ENCODE results near the gene IGIP. TPM values are rescaled to one million over a fixed set of nuclear protein-coding genes. Genes with fewer than 3 reads are reported as not detected.

Gene IGIP
- total and polyA plus RNA-seq, 4 donors = 2.3 to 11.8 (median 3.7) TPM

DNA sequence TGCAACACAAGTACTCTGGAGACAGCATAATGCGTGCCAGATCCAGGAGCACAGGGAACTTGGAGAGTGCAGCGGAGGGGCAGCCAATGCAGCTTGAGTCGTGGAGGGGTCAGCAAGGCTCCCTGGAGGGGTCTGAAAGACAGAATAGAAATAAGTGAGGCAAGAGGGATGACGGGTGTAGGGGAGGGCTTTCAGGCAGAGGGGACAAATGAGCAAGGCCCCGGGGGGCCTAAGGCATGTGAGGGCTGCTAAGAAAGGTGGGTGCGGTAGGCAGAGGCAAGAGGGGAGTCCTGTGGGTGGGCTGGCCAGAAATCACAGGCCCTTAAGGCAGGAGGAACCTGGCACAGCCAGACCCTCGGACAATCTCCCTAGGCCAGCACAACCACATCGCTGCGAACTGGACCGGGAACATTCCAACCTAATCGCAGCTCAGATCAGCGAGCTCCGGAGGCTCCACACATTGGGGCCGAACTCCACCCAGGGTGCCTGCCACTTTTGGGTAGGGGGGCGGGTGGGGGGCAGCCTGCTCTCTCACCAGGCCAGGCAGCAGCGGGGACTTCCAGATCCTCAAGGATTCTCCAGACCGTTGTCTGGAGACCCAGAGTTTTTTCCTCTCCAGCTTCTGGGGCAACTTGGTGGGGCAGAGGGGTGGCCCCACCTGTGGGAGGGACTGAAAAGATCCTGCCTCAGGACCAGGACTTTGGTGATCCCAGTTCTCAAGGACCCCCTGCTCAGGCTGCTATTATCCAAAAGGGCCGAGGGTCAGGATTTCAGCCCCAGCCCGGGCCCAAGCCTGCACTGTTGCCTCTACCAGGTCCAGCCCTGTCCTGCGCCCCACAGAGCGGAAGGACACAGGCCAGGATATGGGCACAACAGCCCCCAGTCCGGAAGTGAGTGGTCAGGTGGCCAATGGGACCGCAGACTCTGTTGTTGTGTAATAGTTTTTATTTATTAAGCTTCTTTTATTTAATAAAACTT is 26.6 kb downstream of the IGIP start:
- Histone ChIP-seq H3K4me1 (ENCODE audit: control insufficient read depth in 4 of 4, insufficient read depth in 4 of 4, low read length in 3 of 4) (peaks cover 0 to 4% (median under 1%) of the 10 kb centered on the region in 4 donors), H3K9me3 (ENCODE audit: control insufficient read depth in 4 of 4, low read length in 3 of 4) (no peaks in the 10 kb centered on the region), H3K4me3 (ENCODE audit: low read depth in 1 of 3, low read length in 3 of 3) (no peak overlapping the region), H3K36me3 (ENCODE audit: control insufficient read depth in 4 of 4, insufficient read depth in 3 of 4, low read depth in 1 of 4, low read length in 3 of 4) (no peaks in the 10 kb centered on the region), H3K27me3 (ENCODE audit: control insufficient read depth in 4 of 4, insufficient read depth in 4 of 4, low read length in 3 of 4) (no peaks in the 10 kb centered on the region), H3K27ac (ENCODE audit: low read depth in 1 of 2, low read length in 2 of 2) (no peak overlapping the region), H3K9ac (ENCODE audit: low read depth in 1 of 2, low read length in 2 of 2) (no peak overlapping the region)
- DNase-seq (ENCODE audit: low spot score) = no peak
- WGBS = 81% methylated on average over 23 of the region's 23 CpGs
- TF ChIP-seq, protein P1, sequence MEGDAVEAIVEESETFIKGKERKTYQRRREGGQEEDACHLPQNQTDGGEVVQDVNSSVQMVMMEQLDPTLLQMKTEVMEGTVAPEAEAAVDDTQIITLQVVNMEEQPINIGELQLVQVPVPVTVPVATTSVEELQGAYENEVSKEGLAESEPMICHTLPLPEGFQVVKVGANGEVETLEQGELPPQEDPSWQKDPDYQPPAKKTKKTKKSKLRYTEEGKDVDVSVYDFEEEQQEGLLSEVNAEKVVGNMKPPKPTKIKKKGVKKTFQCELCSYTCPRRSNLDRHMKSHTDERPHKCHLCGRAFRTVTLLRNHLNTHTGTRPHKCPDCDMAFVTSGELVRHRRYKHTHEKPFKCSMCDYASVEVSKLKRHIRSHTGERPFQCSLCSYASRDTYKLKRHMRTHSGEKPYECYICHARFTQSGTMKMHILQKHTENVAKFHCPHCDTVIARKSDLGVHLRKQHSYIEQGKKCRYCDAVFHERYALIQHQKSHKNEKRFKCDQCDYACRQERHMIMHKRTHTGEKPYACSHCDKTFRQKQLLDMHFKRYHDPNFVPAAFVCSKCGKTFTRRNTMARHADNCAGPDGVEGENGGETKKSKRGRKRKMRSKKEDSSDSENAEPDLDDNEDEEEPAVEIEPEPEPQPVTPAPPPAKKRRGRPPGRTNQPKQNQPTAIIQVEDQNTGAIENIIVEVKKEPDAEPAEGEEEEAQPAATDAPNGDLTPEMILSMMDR (IDR thresholded peaks at IDR 0.05; ENCODE audit: low read depth, low read length, missing input control) = no peak
- TF ChIP-seq RXRA (IDR thresholded peaks at IDR 0.05) (no peak), NR2F2 (IDR thresholded peaks at IDR 0.05) (no peak), GABPA (IDR thresholded peaks at IDR 0.05 in 1 of 2, conservative IDR thresholded peaks at IDR 0.05 in 1 of 2) (no peak), ZBTB33 (IDR thresholded peaks at IDR 0.05) (no peak), FOXA1 (IDR thresholded peaks at IDR 0.05) (no peak), ATF3 (IDR thresholded peaks at IDR 0.05) (no peak), EGR1 (IDR thresholded peaks at IDR 0.05; ENCODE audit: low read depth in 2 of 2) (no peak), FOXA2 (IDR thresholded peaks at IDR 0.05) (no peak)

DNA sequence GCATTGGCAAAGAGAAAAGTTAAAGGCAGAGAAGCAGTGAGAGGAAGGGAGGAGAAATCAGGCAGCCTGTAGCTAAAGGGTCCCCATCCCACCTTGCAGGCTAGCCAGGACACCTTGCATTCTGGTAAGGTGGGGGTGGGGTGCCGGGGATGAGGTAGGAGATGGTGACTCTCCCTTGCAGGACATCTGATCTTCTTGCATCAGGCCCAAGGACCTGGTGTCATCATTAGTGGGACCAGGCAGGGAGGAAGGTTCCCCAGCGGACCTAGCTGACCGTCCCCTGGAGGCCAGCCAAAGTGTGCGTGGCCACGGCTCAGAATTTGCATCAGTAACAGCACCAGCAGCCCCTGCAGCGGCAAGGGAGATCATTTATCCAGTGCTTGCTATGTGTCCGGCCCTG is 27.5 kb downstream of the IGIP start:
- Histone ChIP-seq H3K27me3 (ENCODE audit: control insufficient read depth in 4 of 4, insufficient read depth in 4 of 4, low read length in 3 of 4) (no peaks in the 10 kb centered on the region), H3K36me3 (ENCODE audit: control insufficient read depth in 4 of 4, insufficient read depth in 3 of 4, low read depth in 1 of 4, low read length in 3 of 4) (no peaks in the 10 kb centered on the region), H3K4me1 (ENCODE audit: control insufficient read depth in 4 of 4, insufficient read depth in 4 of 4, low read length in 3 of 4) (peaks cover 0 to 4% (median 2%) of the 10 kb centered on the region in 4 donors), H3K4me3 (ENCODE audit: low read depth in 1 of 3, low read length in 3 of 3) (no peak overlapping the region), H3K27ac (ENCODE audit: low read depth in 1 of 2, low read length in 2 of 2) (no peak overlapping the region), H3K9ac (ENCODE audit: low read depth in 1 of 2, low read length in 2 of 2) (no peak overlapping the region), H3K9me3 (ENCODE audit: control insufficient read depth in 4 of 4, low read length in 3 of 4) (no peaks in the 10 kb centered on the region)
- DNase-seq (ENCODE audit: low spot score) = no peak
- no peak for TF ChIP-seq GABPA (IDR thresholded peaks at IDR 0.05 in 1 of 2, conservative IDR thresholded peaks at IDR 0.05 in 1 of 2)
- no peak for TF ChIP-seq MAX (IDR thresholded peaks at IDR 0.05)
- TF ChIP-seq HNF4G (IDR thresholded peaks at IDR 0.05) = no peak
- no peak for TF ChIP-seq ATF3 (IDR thresholded peaks at IDR 0.05)
- no peak for TF ChIP-seq RXRA (IDR thresholded peaks at IDR 0.05)
- TF ChIP-seq TAF1 (conservative IDR thresholded peaks at IDR 0.05) = no peak
- TF ChIP-seq SP1 (IDR thresholded peaks at IDR 0.05) = no peak
- TF ChIP-seq HNF4A (conservative IDR thresholded peaks at IDR 0.05) = no peak
- TF ChIP-seq FOXA1 (IDR thresholded peaks at IDR 0.05) = no peak
- WGBS = 77% methylated on average over 7 of the region's 7 CpGs

All from liver (tissue), 9 donors.